HG03432 (cell line): ENCODE measurements around the gene CLEC4G.

Experiments used
- ATAC-seq: cut with Tn5 transposase; IDR thresholded peaks from one replicate; pipeline ENCODE4 v1.9.1; 2021; ENCODE audit warnings: mild to moderate bottlenecking, moderate library complexity; ENCODE audit not compliant: unreplicated experiment

CLEC4G gene

GRCh38 chr19:7729831-7730285 lies 2.1 kb downstream of the CLEC4G start:
- ATAC-seq, result no peak

- no peak for ATAC-seq
These were observed 2.7 kb downstream of the CLEC4G start for GRCh38 chr19:7729211-7729610.

- ATAC-seq, result no peak
These were observed 6.1 kb downstream of the CLEC4G start for GRCh38 chr19:7725791-7726190.

- peak; percentile 55 for ATAC-seq
These were observed 9.7 kb downstream of the CLEC4G start for GRCh38 chr19:7722231-7722651.

- no peak for ATAC-seq
These were observed 11.6 kb downstream of the CLEC4G start for GRCh38 chr19:7720351-7720750.

- no peak for ATAC-seq
These were observed 13.2 kb downstream of the CLEC4G start for GRCh38 chr19:7718668-7719067.

- ATAC-seq, result no peak
These were observed 15.1 kb downstream of the CLEC4G start for GRCh38 chr19:7716762-7717161.

- ATAC-seq, result no peak
These were observed 16.2 kb downstream of the CLEC4G start for GRCh38 chr19:7715671-7716070.

- no peak for ATAC-seq
These were observed 21.3 kb downstream of the CLEC4G start for GRCh38 chr19:7710616-7711015.

GRCh38 chr19:7709932-7710460 lies 21.9 kb downstream of the CLEC4G start:
- no peak for ATAC-seq

GRCh38 chr19:7706955-7707456 lies 24.9 kb downstream of the CLEC4G start:
- no peak for ATAC-seq

GRCh38 chr19:7706188-7706954 lies 25.5 kb downstream of the CLEC4G start:
- no peak for ATAC-seq

GRCh38 chr19:7705387-7706187 lies 26.3 kb downstream of the CLEC4G start:
- peak; percentile 47 for ATAC-seq

GRCh38 chr19:7704280-7705060 lies 27.4 kb downstream of the CLEC4G start:
- ATAC-seq, result no peak

- ATAC-seq, result no peak
These were observed 28.6 kb downstream of the CLEC4G start for GRCh38 chr19:7703332-7703731.

- ATAC-seq, result peak; percentile 48
These were observed 30.1 kb downstream of the CLEC4G start, which contains the start of gene FCER2 for GRCh38 chr19:7701654-7702457. TSS of gene FCER2 (minus strand) at chr19:7702131. CDS start at chr19:7699760, 2,371 bp downstream.

GRCh38 chr19:7701049-7701653 lies 30.8 kb downstream of the CLEC4G start:
- ATAC-seq, result no peak

- ATAC-seq, result no peak
These were observed 32.2 kb downstream of the CLEC4G start for GRCh38 chr19:7699417-7700401.
